Occipital lobe (tissue), 2 donors: ENCODE data around the gene MT1H. TPM values are rescaled to one million over a fixed set of nuclear protein-coding genes. Genes with fewer than 3 reads are reported as not detected.
A peak's percentile ranks its signal among the peaks of the same experiment; 100 is the strongest.
"Not testable (repeated sequence)": the region's sequence is repeated elsewhere in the genome, so short reads cannot be mapped to it uniquely, and the experiment has no call there.

ENCODE experiments used
- DNase-seq: peaks from one replicate; lab custom pipeline; 2025; lab: John Stamatoyannopoulos, UW
- total RNA-seq: library from RNA; depleted of rRNA; stranded (reverse); fragments of >200 nt; gene quantifications from one replicate; pipeline ENCODE4 v1.2.3, GENCODE V29; 2014

Gene MT1H
- total RNA-seq, 1 donor from 2014 or later = not detected

DNA sequence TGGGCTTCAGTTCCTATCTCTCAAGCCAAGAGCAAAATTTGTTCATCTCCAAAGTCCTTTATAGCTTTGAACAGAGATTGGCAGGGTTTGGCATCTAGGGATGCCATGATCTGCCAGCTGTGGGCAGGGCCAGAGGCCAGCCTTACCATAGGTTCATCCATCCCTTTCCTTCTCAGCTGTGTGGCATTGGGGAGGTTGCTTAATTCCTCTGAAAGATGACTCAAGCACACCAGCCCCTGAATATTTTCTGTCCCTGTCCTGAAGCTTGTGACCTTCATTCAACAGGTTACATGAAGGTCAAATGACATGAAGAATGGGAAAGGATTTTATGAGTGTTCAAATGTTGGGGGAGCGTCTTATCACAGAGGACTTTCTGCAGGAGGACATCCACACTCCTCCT lies 5.1 kb upstream of the MT1H start:
- no peak for DNase-seq

DNA sequence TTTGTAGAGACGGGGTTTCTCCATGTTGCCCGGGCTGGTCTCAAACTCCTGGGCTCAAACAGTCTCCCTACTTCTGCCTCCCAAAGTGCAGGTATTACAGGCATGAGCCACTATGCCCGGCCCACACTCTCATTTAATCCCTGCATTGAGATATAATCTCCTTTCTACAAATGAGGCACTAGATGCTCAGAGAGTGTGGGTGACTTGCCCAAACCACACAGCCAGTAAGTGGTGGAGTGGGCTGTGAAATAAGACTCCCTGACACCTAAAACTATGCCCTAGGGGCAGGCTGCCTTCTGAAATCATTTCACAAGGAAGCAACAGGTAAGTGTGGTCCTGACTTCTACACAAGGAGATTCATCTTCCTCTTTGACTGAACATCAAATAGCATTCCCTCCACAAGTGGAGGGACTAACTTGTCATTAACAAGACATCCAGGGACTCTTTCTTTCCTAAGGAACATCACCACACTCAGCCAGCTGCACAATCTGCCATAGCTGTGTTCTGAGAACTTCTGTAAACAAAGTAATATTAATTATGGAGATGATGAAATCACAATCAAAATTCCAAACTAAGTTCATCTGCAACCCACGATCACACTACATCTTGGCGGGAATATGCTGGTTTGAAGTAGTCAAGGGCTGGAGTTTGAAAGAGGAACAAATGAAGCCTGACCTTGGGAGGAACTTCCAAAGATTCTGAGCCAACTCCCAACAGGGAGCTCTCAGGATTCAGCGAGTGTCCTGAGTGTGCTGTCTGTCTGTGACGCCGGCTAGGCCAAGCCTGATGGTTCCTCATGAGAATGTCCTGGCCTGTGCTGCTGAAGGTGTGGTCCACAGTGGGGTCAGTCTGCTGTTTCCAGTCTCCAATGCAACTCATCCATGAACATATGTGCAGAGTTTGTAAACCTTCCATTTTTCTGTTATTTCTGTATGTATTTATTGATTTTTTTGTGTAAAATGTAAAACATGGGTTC lies 4.0 kb upstream of the MT1H start:
- not testable (repeated sequence) for DNase-seq

GRCh38 chr16:56667581-56668571 lies 1.7 kb upstream of the MT1H start, which contains the start of gene MT1G:
Gene MT1G, minus strand, starts transcription at chr16:56668065. Its CDS starts 72 bp downstream, at chr16:56667993.
- no peak for DNase-seq

- no peak for DNase-seq
Measured at GRCh38 chr16:56669840-56670619, 416 bp downstream of the MT1H start.

- DNase-seq = no peak
Measured at GRCh38 chr16:56670620-56670934, 963 bp downstream of the MT1H start.

DNA sequence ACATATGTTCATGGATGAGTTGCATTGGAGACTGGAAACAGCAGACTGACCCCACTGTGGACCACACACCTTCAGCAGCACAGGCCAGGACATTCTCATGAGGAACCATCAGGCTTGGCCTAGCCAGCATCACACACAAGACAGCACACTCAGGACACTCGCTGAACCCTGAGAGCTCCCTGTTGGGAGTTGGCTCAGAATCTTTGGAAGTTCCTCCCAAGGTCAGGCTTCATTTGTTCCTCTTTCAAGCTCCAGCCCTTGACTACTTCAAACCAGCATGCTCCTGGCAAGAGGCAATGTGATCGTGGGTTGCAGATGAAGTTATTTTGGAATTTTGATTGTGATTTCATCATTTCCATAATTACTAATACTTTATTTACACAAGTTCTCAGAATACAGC lies 2.1 kb downstream of the MT1H start:
- DNase-seq = not testable (repeated sequence)

- not testable (repeated sequence) for DNase-seq
Measured at GRCh38 chr16:56672171-56672570, 2.6 kb downstream of the MT1H start.

DNA sequence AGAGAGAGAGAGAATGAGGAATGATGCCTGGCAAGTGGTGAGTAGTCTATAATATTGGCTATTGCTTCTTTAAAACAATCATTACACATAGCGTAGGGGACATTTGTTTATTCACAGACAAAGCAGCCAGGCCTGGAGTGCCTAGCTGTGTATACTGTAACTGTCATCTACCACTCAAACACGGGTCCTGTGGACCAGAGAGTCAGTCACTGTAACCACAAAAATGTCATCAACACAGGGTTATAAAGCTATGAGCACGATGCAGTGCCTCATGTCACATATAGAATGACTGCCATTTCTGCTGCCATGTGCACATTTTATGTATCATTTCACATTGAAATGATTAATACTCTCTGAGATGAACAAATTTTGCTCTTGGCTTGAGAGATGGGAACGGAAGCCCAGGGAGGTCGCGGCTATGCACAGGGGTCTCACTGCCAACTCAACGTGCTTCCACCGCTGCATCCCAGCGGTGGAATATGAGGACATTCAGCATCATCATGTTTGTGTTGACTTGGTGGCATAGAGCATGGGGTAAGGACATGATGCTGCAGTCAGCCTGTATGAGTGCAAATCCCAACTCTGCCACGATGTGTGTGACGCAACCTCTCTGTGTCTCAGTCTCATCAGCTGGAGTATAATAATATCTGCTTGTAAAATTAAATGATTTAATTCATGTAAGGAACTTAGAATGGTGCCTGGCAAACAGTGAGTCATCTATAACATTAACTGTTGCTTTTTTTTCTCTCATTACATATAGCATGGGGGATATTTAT lies 3.3 kb downstream of the MT1H start:
- DNase-seq = no peak

- no peak for DNase-seq
Measured at GRCh38 chr16:56673921-56674320, 4.3 kb downstream of the MT1H start.

GRCh38 chr16:56674570-56674969 lies 5.0 kb downstream of the MT1H start:
- DNase-seq = not testable (repeated sequence)

DNA sequence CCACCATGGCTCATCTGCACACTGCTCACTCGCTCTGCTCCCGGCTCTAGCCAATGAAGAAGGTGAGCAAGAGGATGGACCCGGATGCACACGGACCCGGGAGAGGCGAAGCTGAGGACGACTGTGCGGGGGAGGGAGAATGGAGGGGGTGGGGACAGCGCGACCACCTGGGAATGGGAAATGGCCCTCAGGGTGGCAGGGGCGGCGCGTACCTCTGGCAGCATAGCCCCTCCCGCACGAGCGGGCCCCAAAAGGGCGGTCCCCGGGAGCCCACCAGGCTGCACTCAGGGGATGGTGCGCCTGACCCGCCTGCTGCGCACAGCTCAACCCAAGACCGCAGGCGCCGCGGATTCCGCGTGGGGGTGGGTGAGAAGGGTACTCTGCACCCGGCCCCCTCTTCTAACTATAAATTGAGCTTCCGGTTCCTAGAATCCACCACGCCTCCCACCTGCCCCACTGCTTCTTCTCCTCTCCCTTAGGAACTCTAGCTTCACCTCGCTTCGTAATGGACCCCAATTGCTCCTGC lies 6.1 kb downstream of the MT1H start:
- no peak for DNase-seq

DNA sequence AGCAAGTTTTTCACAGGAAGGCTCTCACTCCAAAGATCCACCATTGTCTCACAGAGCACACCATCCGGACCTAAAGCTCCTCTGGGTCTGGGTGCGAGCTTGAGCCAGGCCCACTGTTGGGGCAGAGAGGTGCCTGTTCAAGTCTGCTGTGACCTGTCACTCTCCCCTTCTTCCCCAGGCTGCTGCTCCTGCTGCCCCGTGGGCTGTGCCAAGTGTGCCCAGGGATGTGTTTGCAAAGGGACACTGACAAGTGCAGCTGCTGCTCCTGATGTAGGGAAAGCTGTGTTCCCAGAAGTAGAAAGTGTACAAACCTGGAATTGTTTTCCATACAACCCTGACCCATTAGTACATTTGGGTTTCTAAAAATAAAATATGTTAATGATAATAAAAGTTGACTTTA lies 7.9 kb downstream of the MT1H start:
- DNase-seq = no peak

GRCh38 chr16:56679078-56679730 lies 9.6 kb downstream of the MT1H start:
- DNase-seq = no peak

- DNase-seq = no peak
Measured at GRCh38 chr16:56679818-56680217, 10.2 kb downstream of the MT1H start.

DNA sequence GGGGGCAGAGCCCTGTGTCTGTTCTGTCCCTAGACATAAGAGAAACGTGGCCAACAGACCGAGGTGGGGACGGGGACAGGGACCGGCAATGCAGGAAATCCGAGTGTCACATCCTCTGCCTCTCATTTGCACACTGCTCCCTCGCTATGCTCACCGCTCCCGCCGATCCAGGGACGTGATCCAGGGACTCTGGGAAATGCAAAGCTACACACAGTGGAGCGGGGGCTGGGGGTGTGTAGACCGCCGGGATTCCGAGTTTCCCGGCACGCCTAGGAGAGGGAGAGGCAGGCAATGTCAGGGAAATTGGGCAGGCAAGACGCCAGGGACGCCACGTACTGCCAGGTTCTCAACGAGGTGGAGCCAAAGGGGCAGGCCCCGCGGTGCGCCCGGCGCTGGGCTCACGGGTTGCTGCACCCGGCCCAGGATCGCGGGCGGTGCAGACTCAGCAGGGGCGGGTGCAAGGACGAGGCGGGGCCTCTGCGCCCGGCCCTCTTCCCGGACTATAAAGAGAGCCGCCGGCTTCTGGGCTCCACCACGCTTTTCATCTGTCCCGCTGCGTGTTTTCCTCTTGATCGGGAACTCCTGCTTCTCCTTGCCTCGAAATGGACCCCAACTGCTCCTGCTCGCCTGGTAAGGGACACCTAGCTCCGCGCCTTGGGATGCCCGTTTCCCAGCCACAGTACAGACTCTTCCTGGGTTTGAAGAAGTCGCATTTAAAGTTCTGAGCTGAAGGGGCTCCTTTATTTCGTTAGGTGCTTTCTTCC lies 12.5 kb downstream of the MT1H start, which contains the start of gene MT1X:
TSS of gene MT1X (plus strand) at position 532 of the 764 bp plus-strand sequence. CDS start at position 603, 71 bp downstream.
- peak; percentile 89 for DNase-seq

GRCh38 chr16:56682703-56683397 lies 13.2 kb downstream of the MT1H start:
- no peak for DNase-seq

- DNase-seq = no peak
Measured at GRCh38 chr16:56683424-56684172, 14.0 kb downstream of the MT1H start.
